H9 (cell line): ENCODE measurements around the gene PLEKHM3. TPM values are rescaled to one million over a fixed set of nuclear protein-coding genes. Genes with fewer than 3 reads are reported as not detected.

Experiments used
- DNase-seq: peaks from one replicate; pipeline ENCODE4 v3.0.0-alpha.2; 2017
- H2AFZ ChIP-seq: one replicate; pipeline ENCODE4 v1.6.1; 2013; ENCODE audit warnings: mild to moderate bottlenecking, low read length, control low read depth, moderate library complexity
- H2AK5ac ChIP-seq: 2 replicates; pipeline ENCODE4 v1.6.1; 2013; ENCODE audit warnings: low read length, control low read depth, mixed read lengths; ENCODE audit not compliant: insufficient read length
- H2BK120ac ChIP-seq: one replicate; pipeline ENCODE4 v1.6.1; 2013; ENCODE audit warnings: low read depth, mild to moderate bottlenecking, low read length, control low read depth, inconsistent platforms; ENCODE audit not compliant: poor library complexity, severe bottlenecking
- H2BK12ac ChIP-seq: 2 replicates; pipeline ENCODE4 v1.6.1; 2013; ENCODE audit warnings: low read length, control low read depth, mixed read lengths, low read depth; ENCODE audit not compliant: insufficient read length
- H2BK15ac ChIP-seq: 2 replicates; pipeline ENCODE4 v1.6.1; 2013; ENCODE audit warnings: low read depth, low read length, control low read depth
- H2BK20ac ChIP-seq: one replicate; pipeline ENCODE4 v1.6.1; 2013; ENCODE audit warnings: low read depth, mild to moderate bottlenecking, low read length, control low read depth, inconsistent platforms; ENCODE audit not compliant: poor library complexity, severe bottlenecking
- H2BK5ac ChIP-seq: 2 replicates; pipeline ENCODE4 v1.6.1; 2013; ENCODE audit warnings: low read length, control low read depth, mixed read lengths; ENCODE audit not compliant: insufficient read length
- H3K14ac ChIP-seq: 2 replicates; pipeline ENCODE4 v1.6.1; 2013; ENCODE audit warnings: low read length, control low read depth; ENCODE audit not compliant: insufficient read depth
- H3K18ac ChIP-seq: 2 replicates; pipeline ENCODE4 v1.6.1; 2013; ENCODE audit warnings: low read depth, mild to moderate bottlenecking, mixed read lengths, low read length, control low read depth; ENCODE audit not compliant: insufficient read length
- H3K23ac ChIP-seq: 2 replicates; pipeline ENCODE4 v1.6.1; 2013; ENCODE audit warnings: low read length, control low read depth, mixed read lengths, low read depth; ENCODE audit not compliant: insufficient read length
- H3K23me2 ChIP-seq: 2 replicates; pipeline ENCODE4 v1.6.1; 2013; ENCODE audit warnings: low read depth, mild to moderate bottlenecking, mixed read lengths, low read length, control low read depth; ENCODE audit not compliant: insufficient read length, poor library complexity, severe bottlenecking
- H3K27ac ChIP-seq: 2 replicates; pipeline ENCODE4 v1.5.1; 2013; ENCODE audit warnings: low read length, control low read depth, mixed read lengths, low read depth; ENCODE audit not compliant: insufficient read length
- H3K27me3 ChIP-seq: 2 replicates; pipeline ENCODE4 v1.6.1; 2013; ENCODE audit warnings: low read length, control low read depth, inconsistent platforms; ENCODE audit not compliant: insufficient read depth
- H3K4ac ChIP-seq: 2 replicates; pipeline ENCODE4 v1.6.1; 2013; ENCODE audit warnings: low read depth, mild to moderate bottlenecking, control low read depth, inconsistent platforms, low read length, moderate library complexity
- H3K4me1 ChIP-seq: 2 replicates; pipeline ENCODE4 v1.6.1; 2013; ENCODE audit warnings: low read length, control low read depth, inconsistent platforms; ENCODE audit not compliant: insufficient read depth
- H3K4me2 ChIP-seq: 2 replicates; pipeline ENCODE4 v1.6.1; 2013; ENCODE audit warnings: low read length, control low read depth, mixed read lengths; ENCODE audit not compliant: insufficient read length, insufficient read depth
- H3K56ac ChIP-seq: 2 replicates; pipeline ENCODE4 v1.6.1; 2013; ENCODE audit warnings: low read depth, mild to moderate bottlenecking, mixed read lengths, low read length, control low read depth; ENCODE audit not compliant: insufficient read length
- H3K79me1 ChIP-seq: 2 replicates; pipeline ENCODE4 v1.6.1; 2013; ENCODE audit warnings: low read depth, mild to moderate bottlenecking, moderate library complexity, low read length, control low read depth, inconsistent platforms; ENCODE audit not compliant: insufficient read depth, poor library complexity, severe bottlenecking
- H3K79me2 ChIP-seq: 2 replicates; pipeline ENCODE4 v1.6.1; 2013; ENCODE audit warnings: low read length, control low read depth, inconsistent platforms; ENCODE audit not compliant: insufficient read depth
- H3K9ac ChIP-seq: 2 replicates; pipeline ENCODE4 v1.6.1; 2013; ENCODE audit warnings: low read length, control low read depth, mixed read lengths; ENCODE audit not compliant: insufficient read length; ENCODE audit errors: extremely low read depth
- H3K9me3 ChIP-seq: one replicate; pipeline ENCODE4 v1.6.1; 2013; ENCODE audit warnings: low read depth, low read length, inconsistent platforms; ENCODE audit not compliant: control insufficient read depth
- H3T11ph ChIP-seq: one replicate; pipeline ENCODE4 v1.6.1; 2013; ENCODE audit warnings: mild to moderate bottlenecking, low read length, control low read depth, inconsistent platforms
- H4K20me1 ChIP-seq: one replicate; pipeline ENCODE4 v1.6.1; 2013; ENCODE audit not compliant: control insufficient read depth, insufficient read length, insufficient read depth
- H4K5ac ChIP-seq: 2 replicates; pipeline ENCODE4 v1.6.1; 2013; ENCODE audit warnings: low read depth, mild to moderate bottlenecking, mixed read lengths, low read length, control low read depth; ENCODE audit not compliant: insufficient read length
- H4K8ac ChIP-seq: replicated peaks from 2 replicates; pipeline ENCODE4 v1.6.1; 2013; ENCODE audit warnings: low read length, control low read depth, mixed read lengths, low read depth; ENCODE audit not compliant: insufficient read length
- H4K91ac ChIP-seq: 2 replicates; pipeline ENCODE4 v1.6.1; 2013; ENCODE audit warnings: low read depth, mild to moderate bottlenecking, moderate library complexity, mixed read lengths, low read length, control low read depth; ENCODE audit not compliant: insufficient read length
- H3K27ac Mint-ChIP-seq, 3 experiments: 2 replicates in 2 of 3; 3 replicates in 1 of 3; pipeline ENCODE4 v1.8.0; 2020 to 2021; ENCODE audit warnings: mixed read lengths in 3 of 3, mild to moderate bottlenecking in 1 of 3, moderate library complexity in 1 of 3
- H3K27me3 Mint-ChIP-seq: 2 replicates; pipeline ENCODE4 v1.8.0; 2021; ENCODE audit warnings: low read depth, mild to moderate bottlenecking, moderate library complexity, mixed read lengths
- H3K36me3 Mint-ChIP-seq, 3 experiments: 2 replicates in 2 of 3; 3 replicates in 1 of 3; pipeline ENCODE4 v1.8.0; 2020 to 2021; ENCODE audit warnings: low read depth in 3 of 3, mixed read lengths in 3 of 3; ENCODE audit not compliant: insufficient read depth in 1 of 3
- H3K4me1 Mint-ChIP-seq, 2 experiments: 2 replicates each; pipeline ENCODE4 v1.8.0; 2020; ENCODE audit warnings: mixed read lengths in 2 of 2
- H3K4me3 Mint-ChIP-seq, 2 experiments: 2 replicates in 1 of 2; 3 replicates in 1 of 2; pipeline ENCODE4 v1.8.0; 2020 to 2021; ENCODE audit warnings: mild to moderate bottlenecking in 2 of 2, mixed read lengths in 2 of 2, moderate library complexity in 1 of 2
- H3K9me3 Mint-ChIP-seq, 2 experiments: 2 replicates in 1 of 2; 3 replicates in 1 of 2; pipeline ENCODE4 v1.8.0; 2020; ENCODE audit warnings: mild to moderate bottlenecking in 2 of 2, mixed read lengths in 2 of 2, moderate library complexity in 1 of 2
- CTCF ChIP-seq: fragments of 200-600 bp; sonication (generic); conservative IDR thresholded peaks from 3 replicates; pipeline ENCODE4 v1.8.0; 2021; ENCODE audit warnings: antibody characterized with exemption, mild to moderate bottlenecking
- whole genome bisulfite sequencing: extraction: QIAGEN DNeasy Blood & Tissue Kit; methylation state at CpG from one replicate; pipeline ENCODE4 v1.1.7; 2013; ENCODE audit warnings: missing lambda C conversion rate, low lambda C conversion rate, mixed read lengths; ENCODE audit not compliant: insufficient read length; ENCODE audit errors: extremely low coverage; 5-methylcytosine and 5-hydroxymethylcytosine counted together
- total RNA-seq: library from RNA; stranded (reverse); gene quantifications from 2 replicates; pipeline ENCODE4 v1.2.1, GENCODE V29; 2021

Gene PLEKHM3
- total RNA-seq, 1 experiment from 2014 or later, result 7.5 TPM

DNA sequence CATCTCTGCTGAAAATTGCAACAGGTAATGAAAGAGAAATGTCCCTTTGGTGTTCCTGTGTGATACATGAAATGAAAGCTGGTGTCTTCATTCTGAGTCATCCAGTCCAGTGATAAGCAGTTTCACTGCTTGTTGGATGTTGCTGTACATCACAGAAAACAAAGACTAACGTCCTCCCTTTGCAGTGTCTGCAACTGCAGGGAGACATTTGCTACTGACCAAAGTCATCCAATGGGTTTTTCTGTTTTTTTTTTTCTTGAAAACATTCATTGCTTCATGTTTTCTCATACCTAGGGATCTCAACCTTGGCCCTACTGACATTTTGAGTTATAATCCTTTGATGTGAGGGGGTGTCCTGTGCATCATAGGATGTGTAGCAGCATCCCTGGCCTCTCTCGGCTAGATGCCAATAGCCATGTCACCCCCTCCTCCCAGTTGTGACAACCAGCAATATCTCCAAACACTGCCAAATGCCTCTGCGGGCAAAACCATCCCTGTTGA is 192.0 kb downstream of the PLEKHM3 start:
- Histone ChIP-seq H3K18ac (no peak overlapping the region), H4K8ac (no peak overlapping the region), H3K14ac (0 out of 2 replicates have a peak overlapping the region, but pooled peaks have one; percentile 20), H3K27ac (no peak overlapping the region), H2AK5ac (no peak overlapping the region), H3K4me2 (no peak overlapping the region), H2BK12ac (no peak overlapping the region), H2BK15ac (no peak overlapping the region), H3K27me3 (no peaks in the 10 kb centered on the region), H4K20me1 (no peaks in the 10 kb centered on the region), H2BK120ac (no peak overlapping the region), H2AFZ (no peak overlapping the region), H3K9ac (no peak overlapping the region), H3K4me1 (peaks cover 2% of the 10 kb centered on the region; the same call in 1 of the 2 replicates), H3K4ac (no peak overlapping the region), H3K79me1 (no peaks in the 10 kb centered on the region), H3K79me2 (no peaks in the 10 kb centered on the region), H3K56ac (no peak overlapping the region), H4K5ac (no peak overlapping the region), H4K91ac (no peak overlapping the region), H2BK20ac (no peak overlapping the region), H3K23me2 (no peaks in the 10 kb centered on the region), H3K23ac (no peak overlapping the region), H2BK5ac (no peak overlapping the region), H3T11ph (no peak overlapping the region), H3K9me3 (no peaks in the 10 kb centered on the region)
- Mint-ChIP-seq H3K27ac (no peak overlapping the region), H3K27me3 (no peaks in the 10 kb centered on the region; the same call in 1 of the 2 replicates), H3K4me1 (peaks cover 27 to 31% of the 10 kb centered on the region in 2 experiments), H3K36me3 (no peaks in the 10 kb centered on the region), H3K9me3 (no peaks in the 10 kb centered on the region), H3K4me3 (no peak overlapping the region)
- no CpG with 5 or more reads among the region's 3 CpGs for whole genome bisulfite sequencing
- no peak for TF ChIP-seq CTCF
- DNase-seq, result no peak
